NT2/D1 (cell line): ENCODE results near the gene DNAAF1.

Source experiments
- YY1 ChIP-seq: IDR thresholded peaks from 2 replicates; pipeline ENCODE4 v1.6.1; 2011; ENCODE audit not compliant: insufficient read length, insufficient read depth
- ZNF274 ChIP-seq: IDR thresholded peaks from 2 replicates; pipeline ENCODE4 v1.6.1; 2011; ENCODE audit warnings: mild to moderate bottlenecking, low read depth, low read length

DNA sequence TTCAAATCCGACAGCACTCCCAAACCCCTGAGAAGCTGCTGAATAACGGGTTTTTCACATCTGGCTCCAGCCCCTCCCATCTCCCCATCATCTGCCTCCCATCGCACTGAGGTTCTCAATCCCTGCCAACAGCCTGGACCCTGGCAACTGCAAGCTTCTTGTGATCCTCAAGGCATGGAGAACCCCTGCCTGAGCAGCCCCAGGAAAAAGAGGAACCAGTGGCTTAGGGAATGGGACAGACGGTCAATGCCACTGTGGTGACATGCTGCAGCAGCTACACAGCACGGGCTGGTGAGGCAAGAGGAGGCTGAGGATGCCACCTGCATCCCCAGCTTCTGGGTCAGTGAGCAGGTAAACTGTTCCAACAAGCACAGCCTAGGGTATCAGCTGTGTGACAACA is 25.1 kb upstream of the DNAAF1 start:
- TF ChIP-seq YY1 (no peak), ZNF274 (no peak)
